Endodermal cell (in vitro differentiated cells): ENCODE data around the gene APCDD1L. TPM values are rescaled to one million over a fixed set of nuclear protein-coding genes. Genes with fewer than 3 reads are reported as not detected.
A peak's percentile ranks its signal among the peaks of the same experiment; 100 is the strongest.

Experiments
- DNase-seq: peaks from one replicate; pipeline ENCODE4 v3.0.0-alpha.2; 2017
- H3K27ac ChIP-seq: 2 replicates; pipeline ENCODE4 v1.5.1; 2013; ENCODE audit warnings: mild to moderate bottlenecking, low read depth, low read length, moderate library complexity
- H3K27me3 ChIP-seq: 2 replicates; pipeline ENCODE4 v1.6.1; 2013; ENCODE audit warnings: mild to moderate bottlenecking, low read length, moderate library complexity; ENCODE audit not compliant: insufficient read depth, control insufficient read depth, poor library complexity, severe bottlenecking
- H3K36me3 ChIP-seq: 2 replicates; pipeline ENCODE4 v1.7.0; 2013; ENCODE audit warnings: mild to moderate bottlenecking, low read length, moderate library complexity; ENCODE audit not compliant: control insufficient read depth, insufficient read depth
- H3K4me1 ChIP-seq: one replicate; pipeline ENCODE4 v1.7.0; 2013; ENCODE audit warnings: low read length; ENCODE audit not compliant: control insufficient read depth, insufficient read depth
- H3K4me3 ChIP-seq: 2 replicates; pipeline ENCODE4 v1.5.1; 2013; ENCODE audit warnings: mild to moderate bottlenecking, low read length, moderate library complexity
- H3K9ac ChIP-seq: 2 replicates; pipeline ENCODE4 v1.6.1; 2013; ENCODE audit warnings: mild to moderate bottlenecking, low read length, moderate library complexity; ENCODE audit not compliant: poor library complexity, severe bottlenecking; ENCODE audit errors: extremely low read depth
- H3K9me3 ChIP-seq: 2 replicates; pipeline ENCODE4 v1.6.1; 2013; ENCODE audit warnings: mild to moderate bottlenecking, low read length, moderate library complexity; ENCODE audit not compliant: control insufficient read depth
- H3K27ac Mint-ChIP-seq: 2 replicates; pipeline ENCODE4 v1.8.0; 2020; ENCODE audit warnings: mixed read lengths
- H3K27me3 Mint-ChIP-seq: 2 replicates; pipeline ENCODE4 v1.8.0; 2021; ENCODE audit warnings: mild to moderate bottlenecking, mixed read lengths; ENCODE audit not compliant: insufficient read depth
- H3K36me3 Mint-ChIP-seq: 2 replicates; pipeline ENCODE4 v1.8.0; 2020; ENCODE audit warnings: low read depth, mixed read lengths
- H3K4me1 Mint-ChIP-seq: 2 replicates; pipeline ENCODE4 v1.8.0; 2020; ENCODE audit warnings: mixed read lengths
- H3K4me3 Mint-ChIP-seq: 2 replicates; pipeline ENCODE4 v1.8.0; 2020; ENCODE audit warnings: mild to moderate bottlenecking, moderate library complexity, mixed read lengths
- H3K9me3 Mint-ChIP-seq: 2 replicates; pipeline ENCODE4 v1.8.0; 2020; ENCODE audit warnings: mild to moderate bottlenecking, mixed read lengths
- CTCF ChIP-seq: fragments of 200-600 bp; sonication (generic); conservative IDR thresholded peaks from 2 replicates; pipeline ENCODE4 v1.5.0; 2021; ENCODE audit warnings: antibody characterized with exemption, mild to moderate bottlenecking
- WGBS, 2 experiments: methylation state at CpG; one replicate each; pipeline versions ENCODE4 v1.1.5 to v1.1.7; 2013; ENCODE audit warnings: missing lambda C conversion rate in 2 of 2, mixed read lengths in 1 of 2; ENCODE audit not compliant: insufficient coverage in 1 of 2, insufficient read length in 1 of 2; 5-methylcytosine and 5-hydroxymethylcytosine counted together
- total RNA-seq, 2 donors: library from RNA; stranded (reverse); fragmentation: NEBNext Ultra II Directional in 1 of 2; extraction: Animal tissue kit (Norgen Biotek cat#: 25700) in 1 of 2; gene quantifications; 2 replicates in 1 of 2; 3 replicates in 1 of 2; pipeline ENCODE4 v1.2.1, GENCODE V29; 2021

The APCDD1L gene
- total RNA-seq, 2 donors from 2014 or later = 6.4 TPM

GRCh38 chr20:58434326-58434725 lies 80.9 kb downstream of the APCDD1L start:
- no peaks in the 10 kb centered on the region for H3K27me3 Mint-ChIP-seq
- H3K36me3 Mint-ChIP-seq = peaks cover 31% of the 10 kb centered on the region
- H3K9me3 Mint-ChIP-seq = no peaks in the 10 kb centered on the region
- Histone ChIP-seq H3K4me3 (no peak overlapping the region), H3K9me3 (no peaks in the 10 kb centered on the region), H3K36me3 (peaks cover 52% of the 10 kb centered on the region), H3K4me1 (no peaks in the 10 kb centered on the region), H3K27ac (no peak overlapping the region), H3K9ac (no peak overlapping the region), H3K27me3 (no peaks in the 10 kb centered on the region)
- 92 to 100% methylated on average over 3 to 5 of the region's 5 CpGs for WGBS, 2 experiments
- no peak for DNase-seq
- TF ChIP-seq CTCF = no peak
- no peak overlapping the region for H3K4me3 Mint-ChIP-seq
- peaks cover 22% of the 10 kb centered on the region for H3K4me1 Mint-ChIP-seq
- H3K27ac Mint-ChIP-seq = no peak overlapping the region

GRCh38 chr20:58433759-58434158 lies 81.4 kb downstream of the APCDD1L start:
- H3K27me3 ChIP-seq = no peaks in the 10 kb centered on the region
- 71 to 78% methylated on average over 1 of the region's 1 CpG for WGBS, 2 experiments
- H3K36me3 ChIP-seq = peaks cover 52% of the 10 kb centered on the region
- no peak overlapping the region for H3K27ac ChIP-seq
- TF ChIP-seq CTCF = no peak
- no peak for DNase-seq
- no peak overlapping the region for H3K9ac ChIP-seq
- no peaks in the 10 kb centered on the region for H3K27me3 Mint-ChIP-seq
- peaks cover 22% of the 10 kb centered on the region for H3K4me1 Mint-ChIP-seq
- peaks cover 33% of the 10 kb centered on the region for H3K36me3 Mint-ChIP-seq
- no peak overlapping the region for H3K4me3 Mint-ChIP-seq
- no peak overlapping the region for H3K4me3 ChIP-seq
- H3K9me3 ChIP-seq = no peaks in the 10 kb centered on the region
- no peaks in the 10 kb centered on the region for H3K9me3 Mint-ChIP-seq
- no peaks in the 10 kb centered on the region for H3K4me1 ChIP-seq
- no peak overlapping the region for H3K27ac Mint-ChIP-seq

- 97 to 100% methylated on average over 1 to 2 of the region's 2 CpGs for WGBS, 2 experiments
- H3K4me3 ChIP-seq = no peak overlapping the region
- H3K4me1 ChIP-seq = no peaks in the 10 kb centered on the region
- Mint-ChIP-seq H3K36me3 (peaks cover 36% of the 10 kb centered on the region), H3K27me3 (no peaks in the 10 kb centered on the region), H3K27ac (peak overlapping the region; percentile 67), H3K4me1 (peaks cover 22% of the 10 kb centered on the region), H3K9me3 (no peaks in the 10 kb centered on the region), H3K4me3 (no peak overlapping the region)
- H3K9ac ChIP-seq = no peak overlapping the region
- no peak for TF ChIP-seq CTCF
- DNase-seq = no peak
- H3K9me3 ChIP-seq = no peaks in the 10 kb centered on the region
- H3K27me3 ChIP-seq = no peaks in the 10 kb centered on the region
- peaks cover 53% of the 10 kb centered on the region for H3K36me3 ChIP-seq
- no peak overlapping the region for H3K27ac ChIP-seq
These were observed 82.1 kb downstream of the APCDD1L start for GRCh38 chr20:58433029-58433647.
